Fibroblast of pulmonary artery (primary cell): ENCODE measurements around the gene INSR.

Experiments used
- DNase-seq: peaks from one replicate; pipeline ENCODE4 v3.0.0-alpha.2; 2010; ENCODE audit warnings: low read depth
- H3K4me3 ChIP-seq: replicated peaks from 2 replicates; pipeline ENCODE4 v1.5.1; 2011; ENCODE audit warnings: low read depth, mild to moderate bottlenecking, control low read depth, low read length, moderate library complexity
- CTCF ChIP-seq: IDR thresholded peaks from 2 replicates; pipeline ENCODE4 v1.5.1; 2011; ENCODE audit warnings: mild to moderate bottlenecking, control low read depth, low read length, inconsistent platforms; ENCODE audit errors: missing control alignments

INSR gene

DNA sequence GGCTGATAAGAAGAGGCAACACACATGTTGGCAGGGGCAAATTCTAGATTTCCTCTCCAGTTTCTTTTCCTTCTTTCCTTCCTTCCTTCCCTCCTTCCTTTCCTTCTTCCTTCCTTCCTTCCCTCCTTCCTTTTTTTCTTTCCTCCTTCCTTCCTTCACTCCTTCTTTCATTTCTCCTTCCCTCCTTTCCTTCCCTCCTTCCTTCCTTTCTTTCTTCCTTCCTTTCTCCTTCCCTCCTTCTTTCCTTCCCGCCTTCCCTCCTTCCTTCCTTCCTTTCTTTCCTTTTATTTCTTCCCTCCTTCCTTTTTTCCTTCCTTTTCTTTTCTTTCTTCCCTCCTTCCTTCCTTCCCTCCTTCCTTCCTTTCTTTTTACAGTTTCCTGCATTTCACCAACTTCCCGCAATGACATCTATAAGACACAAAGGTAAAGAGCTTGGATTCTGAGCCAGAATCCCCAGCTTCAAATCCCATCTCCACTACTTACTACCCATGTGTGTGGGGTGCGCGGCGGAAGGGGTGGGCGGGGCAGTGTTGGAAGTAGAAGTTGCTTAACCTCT is 35.3 kb downstream of the INSR start:
- DNase-seq = no peak
- no peak for TF ChIP-seq CTCF

GRCh38 chr19:7258041-7258839 is 36.0 kb downstream of the INSR start:
- DNase-seq = no peak
- no peak overlapping the region for H3K4me3 ChIP-seq
- TF ChIP-seq CTCF = no peak

More for the DNA sequence above, 35.3 kb downstream of the INSR start:
- H3K4me3 ChIP-seq = no peak overlapping the region

- peak; percentile 87 for DNase-seq
- no peak for TF ChIP-seq CTCF
- H3K4me3 ChIP-seq = no peak overlapping the region
These were observed 36.8 kb downstream of the INSR start for GRCh38 chr19:7257148-7258040.

- H3K4me3 ChIP-seq = no peak overlapping the region
- DNase-seq = no peak
- no peak for TF ChIP-seq CTCF
These were observed 38.6 kb downstream of the INSR start for GRCh38 chr19:7255631-7256030.

- no peak for DNase-seq
- no peak overlapping the region for H3K4me3 ChIP-seq
- TF ChIP-seq CTCF = no peak
These were observed 39.1 kb downstream of the INSR start for GRCh38 chr19:7255119-7255518.

- no peak overlapping the region for H3K4me3 ChIP-seq
- no peak for TF ChIP-seq CTCF
- no peak for DNase-seq
These were observed 39.6 kb downstream of the INSR start for GRCh38 chr19:7254590-7254989.
